Measurements from ENCODE around the gene ZIK1.

- TF ChIP-seq CTCF (IDR thresholded peaks at IDR 0.05) (no peak), POLR2A (IDR thresholded peaks at IDR 0.05) (no peak)
Observed at GRCh38 chr19:57559404-57560025, 24.4 kb upstream of the ZIK1 start, which contains the start of gene ZNF550.
